Hematopoietic multipotent progenitor cell treated with erythropoietin and hydrocortisone succinate and interleukin-3 and kit ligand, for 17 days (in vitro differentiated cells): ENCODE measurements around the gene SORCS2.

ENCODE experiments used
- DNase-seq: peaks from one replicate; pipeline ENCODE4 v3.0.0-alpha.2; 2015; ENCODE audit warnings: low spot score

The SORCS2 gene

DNA sequence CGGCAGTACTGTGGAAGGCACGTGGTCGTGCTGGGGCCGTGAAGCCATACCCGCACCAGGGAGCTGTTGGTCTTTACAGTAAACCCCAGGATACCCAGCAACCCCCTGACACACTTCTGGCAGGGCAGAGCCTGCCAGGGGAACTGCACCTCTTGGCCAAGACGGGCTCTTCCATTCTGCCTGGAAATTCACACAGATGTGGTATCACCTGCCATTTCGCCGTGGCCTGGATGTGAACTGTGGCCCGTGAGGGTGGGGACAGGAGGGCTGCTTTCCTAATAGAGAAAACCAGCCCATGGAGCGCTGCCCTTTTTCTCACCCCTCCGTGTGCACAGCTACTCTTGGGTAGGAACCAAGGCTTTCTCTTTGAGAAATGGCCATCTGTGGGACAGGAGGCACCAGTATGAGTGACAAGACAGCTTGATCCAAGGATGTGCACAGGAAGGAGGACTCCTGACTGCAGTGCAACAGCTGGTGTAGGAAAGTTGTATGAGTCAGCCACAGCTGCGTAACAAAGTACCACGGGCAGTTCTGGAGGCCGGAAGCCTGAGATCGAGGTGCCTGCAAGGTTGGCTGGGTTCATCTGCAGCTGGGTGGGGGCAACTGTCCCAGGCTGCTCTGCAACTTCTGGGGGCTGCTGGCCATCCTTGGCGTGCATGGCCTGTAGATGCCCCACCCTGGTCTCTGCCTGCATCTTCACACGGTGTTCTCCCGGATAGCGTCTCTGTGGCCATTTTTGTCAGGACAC, 146.7 kb downstream of the SORCS2 start:
- DNase-seq, result no peak

DNA sequence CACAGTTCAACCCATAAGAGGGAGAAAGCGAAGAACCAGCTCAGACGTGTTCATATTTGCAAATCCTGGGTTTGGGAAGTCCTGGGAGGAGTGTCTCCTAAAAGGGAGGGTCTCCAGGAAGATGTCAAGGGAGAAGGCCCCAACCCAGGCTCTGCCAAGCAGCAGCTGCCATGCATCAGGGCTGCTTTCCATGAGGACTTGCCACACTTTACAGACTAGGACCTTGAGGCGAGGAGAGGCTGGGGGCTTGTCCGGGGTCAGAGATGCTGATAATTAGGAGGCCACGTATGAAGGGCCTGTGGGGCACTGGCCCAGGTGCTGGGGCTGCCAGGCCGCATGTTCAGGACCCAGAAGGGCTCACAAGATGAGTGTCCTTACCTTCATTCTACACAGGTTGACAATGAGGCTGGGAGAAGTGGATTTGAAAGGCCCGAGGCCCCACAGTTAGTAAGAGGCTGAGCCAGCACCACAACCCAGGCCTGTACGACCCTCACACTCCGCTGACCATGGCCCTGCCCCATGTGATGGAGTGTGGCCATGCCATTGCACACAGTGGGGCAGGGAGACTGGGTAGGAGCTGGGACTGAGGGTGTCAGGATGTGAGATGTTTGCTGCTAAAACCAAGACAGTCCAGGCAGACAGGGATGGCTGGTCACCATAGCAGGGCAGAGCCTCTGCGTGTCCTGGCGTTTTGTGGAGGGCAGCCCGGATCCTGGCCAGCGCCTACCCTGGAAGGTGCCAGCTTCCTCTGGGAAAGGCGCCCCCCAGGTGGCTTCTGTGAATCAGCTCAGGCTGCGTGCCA, 147.6 kb downstream of the SORCS2 start:
- DNase-seq, result no peak

DNA sequence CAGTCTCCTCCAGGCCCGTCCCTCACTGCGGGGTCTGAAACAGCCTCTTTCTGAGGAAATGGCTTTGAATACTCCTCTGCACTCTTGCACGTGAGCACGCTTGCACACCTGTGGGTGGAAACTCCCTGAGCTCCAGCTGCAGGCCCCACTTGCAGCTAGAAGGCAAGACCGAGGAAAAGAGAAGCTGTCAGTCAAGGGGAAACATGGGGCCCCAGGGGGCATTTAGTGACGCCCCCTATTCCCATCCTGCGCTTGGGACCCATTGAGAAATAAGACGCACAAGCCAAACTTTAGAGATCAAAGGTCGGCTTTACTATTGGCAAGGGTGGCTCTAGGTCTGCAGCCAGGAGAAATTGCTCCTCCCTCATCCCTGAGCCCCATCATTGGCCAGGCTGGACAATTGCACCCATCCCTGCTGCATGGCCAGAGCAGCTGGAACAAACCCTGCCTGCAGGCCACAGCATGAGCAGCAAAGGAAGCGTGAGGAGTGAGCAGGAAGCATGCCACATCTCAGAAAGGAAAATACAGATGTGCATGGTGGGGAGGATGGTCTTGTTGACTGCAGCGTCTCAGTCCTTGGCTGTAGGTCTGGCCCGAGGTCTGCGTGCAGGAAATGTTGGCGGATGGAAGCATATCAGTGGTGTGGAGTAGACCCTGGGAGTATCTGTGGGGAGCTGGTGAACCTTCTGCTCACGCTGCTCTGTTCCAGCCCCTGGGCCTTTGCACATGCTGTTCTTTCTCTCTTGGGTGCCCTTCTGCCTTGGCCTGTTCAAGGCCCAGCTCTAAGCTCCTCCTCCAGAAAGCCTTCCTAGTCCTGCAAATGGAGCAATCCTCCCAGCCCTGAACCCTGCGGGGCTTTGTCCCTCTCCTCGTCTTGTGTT, 148.5 kb downstream of the SORCS2 start:
- no peak for DNase-seq

DNA sequence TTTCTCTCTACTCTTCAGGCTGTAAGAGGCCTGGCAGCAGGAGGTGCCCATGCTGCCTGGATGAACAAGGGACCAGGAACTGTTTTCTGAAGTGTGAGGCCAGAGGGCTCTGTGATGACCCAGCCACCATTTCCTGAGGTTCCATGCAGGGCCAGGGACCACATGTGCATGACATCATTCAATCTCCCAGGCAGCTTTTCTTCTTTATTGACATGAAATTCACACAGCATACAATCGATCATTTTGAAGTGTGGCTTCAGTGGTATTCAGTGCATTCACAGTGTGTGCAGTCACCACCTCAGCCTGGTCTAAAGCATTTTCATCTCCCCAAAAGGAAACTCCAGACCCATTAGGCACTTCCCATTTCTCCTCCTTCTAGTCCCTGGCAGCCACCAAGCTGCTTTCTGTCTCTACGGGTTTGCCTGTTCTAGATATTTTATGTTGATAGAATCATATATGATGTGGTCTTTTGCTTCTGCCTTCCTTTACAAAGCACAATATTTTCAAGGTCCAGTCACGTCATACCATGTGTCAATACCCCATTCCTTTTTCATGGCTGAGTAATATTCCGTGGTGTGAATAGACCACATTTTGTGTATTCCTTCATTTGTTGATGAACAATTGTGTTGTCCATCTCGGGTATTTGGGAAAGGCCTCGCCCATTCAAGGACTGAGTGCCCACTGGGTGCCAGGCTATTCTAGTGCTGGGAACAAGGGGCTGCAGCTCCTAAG, 149.3 kb downstream of the SORCS2 start:
- no peak for DNase-seq

DNA sequence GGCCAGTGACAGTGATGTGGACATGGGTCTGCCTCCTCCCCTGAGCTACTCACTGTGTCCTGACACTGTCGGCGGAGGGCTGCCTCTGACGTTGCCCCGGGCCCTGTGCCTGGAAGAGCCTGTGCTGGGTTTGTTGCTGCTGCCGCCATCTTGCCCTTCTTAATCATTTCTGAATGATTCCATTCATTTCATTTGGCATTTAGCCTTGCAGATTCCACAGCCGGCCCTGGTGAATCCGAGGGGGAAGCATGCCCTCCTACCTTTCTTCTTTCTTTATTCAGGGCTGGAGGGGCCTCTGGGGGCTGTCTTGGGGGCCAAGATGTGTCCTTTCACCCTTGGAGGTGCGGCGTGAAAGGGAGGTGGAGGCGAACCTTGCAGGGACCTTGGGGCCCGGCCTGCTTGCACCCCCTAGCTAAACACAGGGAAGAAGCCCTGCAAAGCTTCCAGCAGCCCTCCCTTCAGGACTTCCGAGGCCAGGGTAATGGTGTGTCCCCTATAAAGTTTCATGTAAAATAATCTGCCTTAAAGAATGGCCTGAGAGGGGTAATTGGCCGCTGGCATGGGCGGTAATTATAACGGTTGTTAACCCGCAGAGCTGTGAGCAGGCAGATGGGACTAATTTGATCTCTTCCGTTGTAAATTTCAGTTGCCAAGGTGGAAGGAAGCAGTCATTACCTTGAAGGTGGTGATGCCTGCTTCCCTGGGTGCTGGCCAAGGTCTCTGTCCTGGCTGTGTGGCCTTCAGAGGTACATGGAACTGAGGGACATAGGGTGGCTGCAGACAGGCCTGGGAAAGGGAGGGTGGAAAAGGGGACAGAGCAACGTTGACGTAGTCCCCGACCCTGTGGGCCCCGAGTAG, 150.1 kb downstream of the SORCS2 start:
- DNase-seq, result no peak

DNA sequence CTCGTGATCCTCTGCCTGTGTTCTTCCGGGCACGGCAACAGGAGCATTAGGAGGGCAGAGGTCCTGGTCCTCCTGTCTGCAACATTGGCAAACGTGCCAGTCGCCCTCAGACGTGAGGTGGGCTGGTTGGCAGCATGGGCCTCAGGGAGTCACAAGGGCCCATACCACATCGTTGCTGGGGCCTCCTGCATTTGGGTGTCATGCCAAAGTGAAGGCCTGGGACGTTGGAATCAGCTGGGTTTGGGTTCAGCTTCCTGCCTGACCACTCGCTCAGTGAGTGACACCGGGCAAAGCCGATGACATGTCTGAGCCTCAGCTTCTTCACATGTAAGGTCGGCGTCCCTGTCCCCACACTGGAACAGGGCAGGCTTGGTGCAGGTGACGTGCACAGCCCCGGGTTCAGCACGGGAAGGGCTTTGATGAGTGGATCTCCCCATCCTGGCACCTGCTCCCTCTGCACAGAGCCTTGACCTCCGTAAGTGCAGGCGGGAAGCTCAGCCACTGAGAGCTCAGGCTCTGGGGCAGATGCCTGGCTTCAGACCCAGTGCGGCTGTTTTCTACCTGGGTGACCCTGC, 150.8 kb downstream of the SORCS2 start:
- DNase-seq, result no peak

DNA sequence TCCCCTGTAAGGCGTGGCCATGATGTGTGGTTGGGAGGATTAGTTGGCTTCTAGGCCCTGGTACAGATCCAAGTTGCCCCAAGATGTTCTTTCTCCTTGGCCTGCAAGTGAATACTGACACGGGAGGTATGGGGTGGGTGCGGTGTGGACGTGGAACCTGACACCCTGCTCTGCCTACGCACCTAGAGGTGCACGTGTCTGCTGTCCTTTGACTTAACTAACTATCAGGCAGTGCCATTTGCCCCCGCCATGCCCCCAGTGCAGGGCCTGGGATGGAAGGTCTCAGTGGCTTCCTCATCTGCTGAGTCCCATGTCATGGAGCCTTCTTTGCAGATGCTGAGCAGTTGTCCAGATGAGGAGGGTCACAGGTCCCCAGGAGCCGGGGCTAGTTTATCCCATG, 151.6 kb downstream of the SORCS2 start:
- DNase-seq, result no peak

DNA sequence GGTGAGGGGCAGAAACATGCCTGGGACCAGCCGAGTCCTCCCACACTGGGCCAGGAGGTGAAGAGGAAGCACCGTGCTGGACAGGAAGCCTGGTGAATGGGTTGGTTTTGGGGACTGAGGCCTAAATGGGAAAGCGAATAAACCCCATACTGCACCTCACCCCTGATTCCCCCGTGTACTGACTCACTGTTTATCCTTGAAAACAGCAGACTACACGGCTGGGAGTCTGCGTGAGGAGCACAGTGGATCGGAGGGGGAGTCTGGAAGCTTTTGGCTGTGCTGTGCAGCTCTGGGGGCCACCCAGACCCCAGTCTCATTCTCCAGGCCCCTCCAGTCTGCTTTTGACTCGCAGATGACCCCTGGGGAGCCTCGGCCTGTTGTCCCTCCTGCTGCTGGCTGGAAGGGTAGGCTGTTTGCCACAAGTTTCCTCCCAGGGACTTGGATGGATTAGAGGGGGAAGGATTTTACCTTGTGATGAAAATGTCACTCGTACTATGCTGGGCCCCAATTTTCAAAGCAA, 152.4 kb downstream of the SORCS2 start:
- no peak for DNase-seq

DNA sequence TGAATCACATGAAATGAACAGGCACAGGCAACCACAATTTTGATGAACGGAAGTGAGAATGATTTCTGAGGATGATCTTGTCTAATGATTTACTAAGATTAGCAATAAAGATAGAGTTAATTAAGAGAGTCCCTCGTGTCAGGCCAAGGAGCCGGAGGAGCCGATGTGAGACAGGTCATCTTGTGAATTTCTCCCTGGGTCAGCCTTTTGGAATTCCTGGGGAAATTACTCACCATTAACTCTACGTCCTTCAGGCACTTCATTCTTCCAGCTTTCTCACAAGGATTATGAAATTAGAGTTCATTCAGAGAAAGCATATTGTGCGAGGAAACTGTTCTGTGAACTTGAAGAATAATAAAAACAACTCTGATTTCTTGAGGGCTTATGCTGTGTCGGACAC, 155.6 kb downstream of the SORCS2 start:
- no peak for DNase-seq

DNA sequence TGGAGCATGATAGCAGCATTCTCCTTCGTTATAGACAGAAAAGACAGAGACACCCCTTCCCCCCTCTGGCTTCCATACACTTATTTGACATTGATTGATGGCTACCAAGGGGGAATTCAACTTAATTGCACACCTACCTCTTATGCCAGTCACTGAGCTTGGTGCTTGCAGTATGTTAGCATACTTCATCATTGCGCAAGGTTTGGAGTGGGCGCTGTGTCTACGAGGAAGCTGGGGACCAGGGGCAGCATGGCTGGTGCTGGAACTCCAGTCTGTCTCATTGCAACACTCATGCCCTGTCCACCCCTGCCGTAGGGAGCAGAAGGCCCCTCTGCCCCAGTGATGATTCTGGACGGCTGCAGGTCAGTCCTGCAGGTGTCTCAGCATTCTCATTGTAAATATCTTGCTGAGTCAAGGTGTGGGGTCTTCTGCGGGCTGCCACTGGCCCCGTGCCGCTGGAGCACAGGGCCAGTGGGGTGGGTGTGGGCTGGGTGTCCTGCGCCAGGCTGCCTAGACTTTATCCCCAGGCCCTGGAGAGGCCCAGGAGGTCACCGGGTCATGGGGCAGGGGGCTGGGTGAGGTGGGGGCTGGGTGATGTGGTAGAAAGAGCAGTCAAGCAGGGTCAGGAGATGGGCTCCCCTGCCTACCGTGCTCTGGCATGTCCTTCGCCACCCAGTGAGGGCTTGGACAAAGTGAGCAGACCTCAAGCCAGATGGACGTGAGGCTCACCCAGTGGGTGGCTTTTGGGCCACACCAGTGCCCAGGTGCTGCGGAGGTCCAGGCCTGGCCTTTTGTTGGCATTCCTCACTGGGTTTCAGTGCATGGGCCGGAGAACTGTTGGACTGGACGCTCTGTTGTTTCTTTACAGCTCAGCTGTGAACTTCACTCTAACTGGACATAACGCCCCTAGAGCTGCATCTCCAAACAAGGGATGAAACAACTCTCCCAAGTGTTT, 156.9 kb downstream of the SORCS2 start:
- no peak for DNase-seq

DNA sequence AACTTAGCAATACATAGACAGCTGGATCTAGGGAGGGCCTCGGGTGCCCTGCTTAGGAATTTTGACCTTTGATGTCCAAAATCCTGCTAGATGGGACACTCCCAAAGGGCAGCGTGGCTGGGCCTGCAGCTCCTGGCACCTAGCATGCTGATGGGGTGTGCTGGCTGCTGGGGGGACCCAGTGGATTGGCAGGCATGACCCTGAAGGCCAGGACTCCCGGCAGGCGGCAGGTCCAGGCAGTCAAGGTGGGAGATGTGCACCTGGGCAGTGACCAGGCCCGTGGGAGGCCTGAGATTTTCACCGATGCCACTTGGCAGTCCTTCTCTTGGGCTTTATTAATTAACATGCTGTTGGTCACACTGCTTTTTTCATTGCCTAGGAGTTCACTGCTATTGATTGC, 158.1 kb downstream of the SORCS2 start:
- no peak for DNase-seq

DNA sequence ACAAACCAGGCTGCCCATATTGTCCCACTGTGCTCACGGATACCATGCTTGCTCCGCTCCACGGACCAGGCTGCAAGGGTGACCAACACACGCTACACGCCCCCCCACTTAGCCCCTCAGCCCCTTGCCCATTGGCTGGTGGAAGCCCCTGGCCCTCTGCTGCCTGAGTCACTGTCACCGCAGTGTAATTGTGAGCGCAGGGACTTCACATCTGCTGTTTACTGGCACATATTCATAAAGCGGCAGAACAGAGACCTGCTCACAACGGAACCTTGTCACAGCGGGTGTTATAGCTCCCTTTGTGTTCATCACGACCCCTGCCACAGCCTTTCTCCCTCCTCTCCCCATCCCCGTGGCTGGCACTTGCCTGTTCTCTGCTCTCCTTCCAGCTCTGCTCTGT, 158.7 kb downstream of the SORCS2 start:
- DNase-seq, result no peak

DNA sequence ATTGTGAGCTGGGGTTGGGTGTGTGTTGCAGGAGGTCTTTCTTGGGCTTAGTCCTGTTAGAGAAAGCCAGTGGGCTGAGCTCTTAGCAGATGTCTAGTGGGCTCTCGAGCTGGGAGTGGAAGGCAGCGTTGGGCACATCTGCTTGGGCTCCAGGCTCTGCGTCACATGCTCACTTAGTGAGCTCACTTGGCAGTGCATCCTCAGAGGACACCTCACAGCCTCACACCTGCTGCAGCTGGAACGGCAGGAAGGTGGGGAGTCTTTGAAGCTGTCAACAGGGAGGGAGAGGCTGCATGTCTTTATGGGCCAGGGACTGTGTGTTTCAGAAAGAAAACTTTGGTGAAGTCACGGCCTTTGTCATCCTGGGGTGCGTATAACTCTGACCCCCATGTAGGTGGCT, 160.1 kb downstream of the SORCS2 start:
- DNase-seq, result no peak

DNA sequence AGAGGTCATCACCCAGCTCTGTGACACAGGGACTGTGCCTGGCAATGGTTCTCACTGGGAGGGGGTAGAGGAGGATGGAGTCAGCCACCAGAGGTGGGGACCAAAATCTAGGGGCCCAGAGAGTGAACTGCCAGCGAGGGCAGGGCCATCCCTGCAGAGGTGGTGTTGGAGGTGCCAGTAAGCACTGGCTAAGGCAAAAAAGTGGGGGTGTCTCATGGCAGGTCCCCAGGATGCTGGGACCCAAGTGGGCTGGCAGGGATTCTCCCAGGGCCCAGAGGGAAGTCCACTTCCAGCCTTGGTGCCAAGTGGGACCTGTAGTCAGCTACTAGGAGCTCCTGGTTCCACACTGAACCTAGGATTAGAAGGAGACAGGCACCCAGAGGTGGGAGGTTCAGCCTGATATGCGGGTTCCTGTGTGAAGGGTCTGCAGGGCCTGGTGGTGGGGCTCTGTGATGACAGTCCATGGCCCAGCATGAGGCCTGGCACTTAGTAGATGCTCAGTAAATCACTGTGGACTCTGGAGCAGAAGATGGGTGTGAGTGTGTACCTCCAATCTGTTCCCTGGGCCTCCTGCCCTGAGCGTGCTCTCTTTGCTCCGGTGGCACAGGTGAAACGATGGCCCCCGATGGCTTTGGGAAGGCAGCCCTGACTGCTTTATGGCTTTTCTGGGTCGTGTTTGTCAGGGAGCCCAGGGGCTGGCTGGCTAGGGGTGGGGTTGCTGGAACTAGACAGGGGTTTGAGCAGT, 160.9 kb downstream of the SORCS2 start:
- no peak for DNase-seq

DNA sequence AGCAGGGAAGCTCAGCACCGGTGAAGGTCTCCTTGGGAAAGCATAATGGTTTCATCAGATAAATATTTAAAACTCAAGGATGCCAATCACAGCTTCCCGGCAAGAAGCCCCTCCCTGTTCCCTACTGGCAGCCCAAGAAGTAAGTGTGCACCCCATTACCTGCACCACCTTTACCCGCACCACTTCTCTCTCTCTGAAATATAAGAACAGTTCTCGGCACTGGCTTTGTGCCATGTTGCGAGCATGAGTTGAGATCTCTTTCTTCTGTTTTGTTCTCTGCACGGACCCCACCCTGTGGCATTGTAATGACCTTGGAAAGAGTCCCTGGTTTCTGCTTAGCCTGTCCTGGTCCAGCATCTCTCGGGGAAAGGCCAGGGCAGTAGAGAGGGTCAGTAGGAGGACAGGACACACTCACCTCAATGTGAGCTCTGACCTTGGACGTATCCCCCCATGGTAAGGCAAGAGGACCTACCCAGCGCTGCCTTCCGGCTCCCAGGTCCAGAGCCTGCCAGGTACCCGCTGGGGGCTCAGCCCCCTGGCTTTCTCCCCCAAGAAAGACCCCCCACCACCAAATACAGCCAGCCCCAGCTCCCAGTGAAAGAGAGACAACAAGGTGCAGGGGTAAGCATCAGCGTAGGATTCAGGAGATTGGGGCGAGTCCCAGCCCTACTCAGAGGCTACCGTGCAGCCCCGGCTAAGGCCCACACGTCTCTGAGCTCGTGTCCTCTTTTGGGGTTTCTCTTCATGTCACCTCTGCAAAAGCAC, 161.7 kb downstream of the SORCS2 start:
- DNase-seq, result no peak

DNA sequence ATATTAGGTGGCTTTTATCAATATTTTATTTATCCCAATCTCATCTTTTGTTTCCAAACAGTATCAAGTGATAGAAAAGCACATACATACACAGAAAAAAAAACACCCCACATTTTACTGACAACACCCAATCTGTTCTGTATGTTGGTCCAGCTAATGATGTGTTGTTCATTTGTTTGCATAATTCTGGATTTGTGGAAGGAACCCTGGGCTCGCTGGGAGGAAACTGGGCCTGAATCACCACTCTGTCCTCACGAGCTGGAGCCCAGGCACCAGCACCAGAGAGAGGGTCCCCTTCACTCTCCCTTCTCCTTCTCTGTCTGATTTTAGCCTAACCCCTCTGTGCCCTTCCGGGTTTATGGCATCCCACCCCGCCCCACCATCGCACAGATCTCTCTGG, 162.6 kb downstream of the SORCS2 start:
- DNase-seq, result no peak

DNA sequence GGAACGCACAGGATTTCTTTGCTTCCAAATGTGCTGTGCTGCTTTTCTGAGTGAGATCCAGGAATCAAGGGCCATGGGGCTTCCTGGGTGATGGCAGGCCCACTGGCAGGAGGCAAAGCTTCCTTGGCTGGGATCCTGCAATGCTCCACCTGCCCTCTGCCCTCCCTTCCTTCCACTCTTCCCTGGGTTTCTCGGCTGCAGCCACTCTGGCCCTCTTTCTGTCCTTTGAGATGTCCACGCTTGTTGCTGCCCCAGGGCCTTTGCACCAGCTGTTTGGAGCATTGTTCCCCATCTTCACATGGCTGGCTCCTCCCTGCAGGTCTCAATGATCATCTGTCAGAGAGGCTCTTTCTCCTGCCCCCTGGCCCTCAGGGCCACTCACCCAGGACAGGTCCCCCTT, 163.5 kb downstream of the SORCS2 start:
- no peak for DNase-seq
